Measurements from ENCODE around the gene VPS37C.
"Not testable (repeated sequence)": the region's sequence is repeated elsewhere in the genome, so short reads cannot be mapped to it uniquely, and the experiment has no call there.

Gene VPS37C

GRCh38 chr11:61098261-61098660, 63.0 kb downstream of the VPS37C start:
- DNase-seq (ENCODE audit: low read depth in 2 of 2): not testable (repeated sequence)

GRCh38 chr11:61095021-61095420, 66.2 kb downstream of the VPS37C start:
- no peak for DNase-seq (ENCODE audit: low read depth in 2 of 2)

GRCh38 chr11:61094167-61094566, 67.1 kb downstream of the VPS37C start:
- not testable (repeated sequence) for DNase-seq (ENCODE audit: low read depth in 2 of 2)

- DNase-seq (ENCODE audit: low read depth in 2 of 2): no peak
Observed at GRCh38 chr11:61092908-61093763, 68.1 kb downstream of the VPS37C start.

GRCh38 chr11:61092280-61092766, 68.9 kb downstream of the VPS37C start:
- DNase-seq (ENCODE audit: low read depth in 2 of 2): peak; percentile 40 to 51

- peak in 1 of 2 donors; percentile 44 for DNase-seq (ENCODE audit: low read depth in 2 of 2)
Observed at GRCh38 chr11:61091373-61092279, 69.6 kb downstream of the VPS37C start.

- no peak for DNase-seq (ENCODE audit: low read depth in 2 of 2)
Observed at GRCh38 chr11:61090982-61091372, 70.2 kb downstream of the VPS37C start.

- no peak for DNase-seq (ENCODE audit: low read depth in 2 of 2)
Observed at GRCh38 chr11:61090521-61090920, 70.7 kb downstream of the VPS37C start.

- no peak for DNase-seq (ENCODE audit: low read depth in 2 of 2)
Observed at GRCh38 chr11:61089806-61090491, 71.3 kb downstream of the VPS37C start.

GRCh38 chr11:61087426-61088119, 73.7 kb downstream of the VPS37C start:
- no peak for DNase-seq (ENCODE audit: low read depth in 2 of 2)

GRCh38 chr11:61083601-61084147, 77.6 kb downstream of the VPS37C start:
- DNase-seq (ENCODE audit: low read depth in 2 of 2): peak in 1 of 2 donors; percentile 42

- DNase-seq (ENCODE audit: low read depth in 2 of 2): no peak
Observed at GRCh38 chr11:61082931-61083531, 78.2 kb downstream of the VPS37C start.

- no peak for DNase-seq (ENCODE audit: low read depth in 2 of 2)
Observed at GRCh38 chr11:61082062-61082870, 79.0 kb downstream of the VPS37C start.

GRCh38 chr11:61080986-61081590, 80.1 kb downstream of the VPS37C start:
- DNase-seq (ENCODE audit: low read depth in 2 of 2): no peak

GRCh38 chr11:61080526-61080925, 80.7 kb downstream of the VPS37C start:
- DNase-seq (ENCODE audit: low read depth in 2 of 2): no peak
